K562 (cell line): ENCODE data around the gene SPTLC1. TPM values are rescaled to one million over a fixed set of nuclear protein-coding genes. Genes with fewer than 3 reads are reported as not detected.

Experiments
- ARHGAP35 ChIP-seq: fragments of 450-650 bp; IDR thresholded peaks from 2 replicates; pipeline ENCODE4 v1.6.1; 2018; ENCODE audit not compliant: partially characterized antibody
- ARID2 ChIP-seq: fragments of 450-650 bp; IDR thresholded peaks from 2 replicates; pipeline ENCODE4 v1.6.1; 2017; ENCODE audit warnings: antibody characterized with exemption, mild to moderate bottlenecking
- ASH1L ChIP-seq: fragments of 450-650 bp; IDR thresholded peaks from 2 replicates; pipeline ENCODE4 v1.6.1; 2018; ENCODE audit warnings: borderline replicate concordance, mild to moderate bottlenecking, low read depth; ENCODE audit not compliant: partially characterized antibody
- CBX3 ChIP-seq, 2 experiments: IDR thresholded peaks; 1 replicate in 1 of 2; 2 replicates in 1 of 2; pipeline ENCODE4 v1.6.1; 2012; ENCODE audit warnings: inconsistent platforms in 2 of 2, low read length in 2 of 2, borderline replicate concordance in 1 of 2, control low read depth in 1 of 2
- CREM ChIP-seq: IDR thresholded peaks from 2 replicates; pipeline ENCODE4 v1.6.1; 2014; ENCODE audit warnings: antibody characterized with exemption, low read depth
- DACH1 ChIP-seq: fragments of 450-650 bp; IDR thresholded peaks from 2 replicates; pipeline ENCODE4 v1.6.1; 2018; ENCODE audit not compliant: partially characterized antibody
- FOXK2 ChIP-seq, 2 experiments: fragments of 450-650 bp; IDR thresholded peaks in 1 of 2; conservative IDR thresholded peaks in 1 of 2; 2 replicates each; pipeline ENCODE4 v1.6.1; 2016; ENCODE audit warnings: low read depth in 2 of 2, mild to moderate bottlenecking in 1 of 2
- FOXP4 ChIP-seq: sonication (generic); formaldehyde crosslinking; IDR thresholded peaks from 2 replicates; pipeline ENCODE4 v1.8.0; 2022; ENCODE audit warnings: mild to moderate bottlenecking, missing genetic modification reagents, borderline replicate concordance
- GTF2B ChIP-seq: IDR thresholded peaks from 2 replicates; pipeline ENCODE4 v1.6.1; 2011; ENCODE audit not compliant: insufficient read length; ENCODE audit errors: extremely low read depth
- HCFC1 ChIP-seq: IDR thresholded peaks from 2 replicates; pipeline ENCODE4 v1.6.1; 2012; ENCODE audit warnings: low read depth, low read length, improper control_type of control experiment
- IRF2 ChIP-seq: sonication (generic); formaldehyde crosslinking; IDR thresholded peaks from 2 replicates; pipeline ENCODE4 v1.8.1; 2022; ENCODE audit warnings: mild to moderate bottlenecking, missing genetic modification reagents
- IRF9 ChIP-seq: fragments of 450-650 bp; IDR thresholded peaks from 2 replicates; pipeline ENCODE4 v1.6.1; 2016; ENCODE audit warnings: missing biosample characterization, missing genetic modification characterization
- MAX ChIP-seq: sonication (generic); formaldehyde crosslinking; IDR thresholded peaks from 2 replicates; pipeline ENCODE4 v1.9.0; 2022; ENCODE audit warnings: mild to moderate bottlenecking, missing genetic modification reagents
- MEF2D ChIP-seq: conservative IDR thresholded peaks from 2 replicates; pipeline ENCODE4 v1.6.1; 2016; ENCODE audit warnings: low read depth, missing genetic modification characterization, missing compliant biosample characterization
- MXD1 ChIP-seq: fragments of 250-450 bp; sonication (Bioruptor Pico); IDR thresholded peaks from 2 replicates; pipeline ENCODE4 v1.8.0; 2021; ENCODE audit warnings: borderline replicate concordance, mild to moderate bottlenecking, moderate library complexity; ENCODE audit not compliant: poor library complexity, severe bottlenecking
- NFXL1 ChIP-seq: fragments of 450-650 bp; formaldehyde crosslinking; IDR thresholded peaks from 2 replicates; pipeline ENCODE4 v1.4.0; 2021; ENCODE audit warnings: mild to moderate bottlenecking
- NR2C1 ChIP-seq, 2 experiments: fragments of 450-650 bp; IDR thresholded peaks; 2 replicates each; pipeline ENCODE4 v1.6.1; 2017; ENCODE audit warnings: mild to moderate bottlenecking in 2 of 2, antibody characterized with exemption in 1 of 2, inconsistent platforms in 1 of 2, missing compliant biosample characterization in 1 of 2, missing genetic modification characterization in 1 of 2
- SMAD4 ChIP-seq: fragments of 250-450 bp; sonication (Bioruptor Pico); conservative IDR thresholded peaks from 2 replicates; pipeline ENCODE4 v1.8.0; 2021; ENCODE audit warnings: inconsistent platforms, mild to moderate bottlenecking, moderate library complexity
- SPI1 ChIP-seq: IDR thresholded peaks from 2 replicates; pipeline ENCODE4 v1.6.1; 2011; ENCODE audit warnings: low read depth, low read length, control low read depth, borderline replicate concordance
- TRIM25 ChIP-seq: fragments of 450-650 bp; IDR thresholded peaks from 2 replicates; pipeline ENCODE4 v1.7.0; 2016; ENCODE audit warnings: borderline replicate concordance
- polyA plus RNA-seq, 8 experiments: library from polyadenylated mRNA; depleted of rRNA in 4 of 8; stranded (reverse) in 5 of 8; unstranded in 3 of 8; fragments of >200 nt; fragmentation: Nextera tagmentation in 2 of 8; fragmentation: Illumina TruSeq in 1 of 8; extraction: Ambion mirVana in 2 of 8; extraction: Trizol in 1 of 8; gene quantifications; 2 replicates each; pipeline versions ENCODE4 v1.2.1 to v1.2.3, GENCODE V29; 2011 to 2014; ENCODE audit warnings: inconsistent platforms in 1 of 8, missing spikeins in 1 of 8
- total RNA-seq, 7 experiments: library from RNA; depleted of rRNA in 6 of 7; stranded (reverse); fragments of >200 nt in 6 of 7; fragmentation: Illumina TruSeq in 2 of 7; extraction: Trizol in 2 of 7; gene quantifications; 2 replicates each; pipeline versions ENCODE4 v1.2.1 to v1.2.3, GENCODE V29; 2011 to 2021; ENCODE audit warnings: low replicate concordance in 1 of 7

SPTLC1 gene
- total and polyA plus RNA-seq, 9 of the 15 experiments (the other 6 are each of a cell fraction or from before 2014, with no cell fraction given): 58.8 to 125 (median 84.5) TPM

GRCh38 chr9:92147030-92147851 is 32.0 kb upstream of the SPTLC1 start (continued):
- TF ChIP-seq FOXP4 (peak; percentile 20; the same call in 1 of the 2 replicates), NFXL1 (CRISPR knock-in tag) (no peak), IRF2 (CRISPR knock-in tag) (no peak), FOXK2 (conservative IDR thresholded peaks at IDR 0.05 in 1 of 2, IDR thresholded peaks at IDR 0.05 in 1 of 2; ENCODE audit: low read depth in 2 of 2) (peak; percentile 91 to 93), ARHGAP35 (peak; percentile 30), CBX3 (IDR thresholded peaks at IDR 0.05; ENCODE audit: borderline replicate concordance in 1 of 2, low read length in 2 of 2) (peak in 1 of 2 experiments; percentile 48; a peak in 1 of 3 replicates), HCFC1 (0 out of 2 replicates have a peak, but pooled peaks have one; percentile 8), ARID2 (peak; percentile 62), IRF9 (peak; percentile 54; the same call in 1 of the 2 replicates), ASH1L (peak; percentile 38), NR2C1 (IDR thresholded peaks at IDR 0.05) (peak; percentile 86), NR2C1 (tag; IDR thresholded peaks at IDR 0.05) (peak; percentile 88), SMAD4 (CRISPR knock-in tag) (peak; percentile 100), MEF2D (peak; percentile 51; the same call in 1 of the 2 replicates), MXD1 (CRISPR knock-in tag) (no peak), DACH1 (peak; percentile 37), TRIM25 (no peak), GTF2B (no peak), SPI1 (peak; percentile 7; the same call in 1 of the 2 replicates), CREM (peak; percentile 64; the same call in 1 of the 2 replicates), MAX (CRISPR knock-in tag) (peak; percentile 57; the same call in 1 of the 2 replicates)
